ENCODE measurements around the gene HMG20A. TPM values are rescaled to one million over a fixed set of nuclear protein-coding genes. Genes with fewer than 3 reads are reported as not detected.

HMG20A gene
- total RNA-seq, 1 donor from 2014 or later, result 49.4 TPM

GRCh38 chr15:77508541-77509243, 88.0 kb downstream of the HMG20A start:
- intact Hi-C loops (cut with DNase I), result no loop called here
- TF ChIP-seq CTCF (IDR thresholded peaks at IDR 0.05) (no peak), POLR2A (IDR thresholded peaks at IDR 0.05) (no peak), POLR2AphosphoS5 (IDR thresholded peaks at IDR 0.05; ENCODE audit: insufficient read depth in 1 of 2, low read depth in 1 of 2) (no peak)
- Histone ChIP-seq H3K27ac (no peak overlapping the region), H3K27me3 (no peaks in the 10 kb centered on the region), H3K9me3 (no peaks in the 10 kb centered on the region), H3K36me3 (no peaks in the 10 kb centered on the region), H3K4me1 (peaks cover 31% of the 10 kb centered on the region), H3K4me3 (no peak overlapping the region)
- DNase-seq (ENCODE audit: extremely low spot score in 2 of 2), result no peak

- no peak overlapping the region for H3K27ac ChIP-seq
Measured at GRCh38 chr15:77510066-77511057, 89.7 kb downstream of the HMG20A start.

GRCh38 chr15:77511869-77512268, 91.2 kb downstream of the HMG20A start:
- Histone ChIP-seq H3K4me1 (peaks cover 23% of the 10 kb centered on the region), H3K36me3 (no peaks in the 10 kb centered on the region), H3K27me3 (no peaks in the 10 kb centered on the region), H3K4me3 (no peak overlapping the region), H3K27ac (no peak overlapping the region), H3K9me3 (no peaks in the 10 kb centered on the region)
- intact Hi-C loops (cut with DNase I), result no loop called here
- DNase-seq (ENCODE audit: extremely low spot score in 2 of 2), result no peak
- TF ChIP-seq POLR2AphosphoS5 (IDR thresholded peaks at IDR 0.05; ENCODE audit: insufficient read depth in 1 of 2, low read depth in 1 of 2) (no peak), CTCF (IDR thresholded peaks at IDR 0.05) (no peak), POLR2A (IDR thresholded peaks at IDR 0.05) (no peak)

More at GRCh38 chr15:77510066-77511057, 89.7 kb downstream of the HMG20A start:
- intact Hi-C loops (cut with DNase I), result no loop called here
- H3K27me3 ChIP-seq, result no peaks in the 10 kb centered on the region
- no peaks in the 10 kb centered on the region for H3K36me3 ChIP-seq
- no peaks in the 10 kb centered on the region for H3K9me3 ChIP-seq
- TF ChIP-seq POLR2AphosphoS5 (IDR thresholded peaks at IDR 0.05; ENCODE audit: insufficient read depth in 1 of 2, low read depth in 1 of 2) (no peak), POLR2A (IDR thresholded peaks at IDR 0.05) (no peak), CTCF (IDR thresholded peaks at IDR 0.05) (no peak)
- no peak overlapping the region for H3K4me3 ChIP-seq
- no peak for DNase-seq (ENCODE audit: extremely low spot score in 2 of 2)
- H3K4me1 ChIP-seq, result peaks cover 31% of the 10 kb centered on the region

- Histone ChIP-seq H3K27me3 (no peaks in the 10 kb centered on the region), H3K4me3 (no peak overlapping the region), H3K36me3 (no peaks in the 10 kb centered on the region), H3K4me1 (peaks cover 9% of the 10 kb centered on the region), H3K9me3 (no peaks in the 10 kb centered on the region), H3K27ac (no peak overlapping the region)
- no peak for TF ChIP-seq POLR2A (IDR thresholded peaks at IDR 0.05)
- TF ChIP-seq CTCF (IDR thresholded peaks at IDR 0.05), result no peak
- TF ChIP-seq POLR2AphosphoS5 (IDR thresholded peaks at IDR 0.05; ENCODE audit: insufficient read depth in 1 of 2, low read depth in 1 of 2), result no peak
- intact Hi-C loops (cut with DNase I), result no loop called here
- DNase-seq (ENCODE audit: extremely low spot score in 2 of 2), result no peak
Measured at GRCh38 chr15:77513226-77513625, 92.5 kb downstream of the HMG20A start.
